Activated CD8-positive, alpha-beta memory T cell treated with anti-CD3 and anti-CD28 coated beads for 1 hour (primary cell): ENCODE measurements around the gene CPED1.
"Not testable (repeated sequence)": the region's sequence is repeated elsewhere in the genome, so short reads cannot be mapped to it uniquely, and the experiment has no call there.

Source experiments
- DNase-seq, 2 donors: peaks; one replicate each; pipeline ENCODE4 v3.0.0-alpha.2; 2020; ENCODE audit warnings: low read depth in 1 of 2; ENCODE audit errors: extremely low read depth in 1 of 2

CPED1 gene

DNA sequence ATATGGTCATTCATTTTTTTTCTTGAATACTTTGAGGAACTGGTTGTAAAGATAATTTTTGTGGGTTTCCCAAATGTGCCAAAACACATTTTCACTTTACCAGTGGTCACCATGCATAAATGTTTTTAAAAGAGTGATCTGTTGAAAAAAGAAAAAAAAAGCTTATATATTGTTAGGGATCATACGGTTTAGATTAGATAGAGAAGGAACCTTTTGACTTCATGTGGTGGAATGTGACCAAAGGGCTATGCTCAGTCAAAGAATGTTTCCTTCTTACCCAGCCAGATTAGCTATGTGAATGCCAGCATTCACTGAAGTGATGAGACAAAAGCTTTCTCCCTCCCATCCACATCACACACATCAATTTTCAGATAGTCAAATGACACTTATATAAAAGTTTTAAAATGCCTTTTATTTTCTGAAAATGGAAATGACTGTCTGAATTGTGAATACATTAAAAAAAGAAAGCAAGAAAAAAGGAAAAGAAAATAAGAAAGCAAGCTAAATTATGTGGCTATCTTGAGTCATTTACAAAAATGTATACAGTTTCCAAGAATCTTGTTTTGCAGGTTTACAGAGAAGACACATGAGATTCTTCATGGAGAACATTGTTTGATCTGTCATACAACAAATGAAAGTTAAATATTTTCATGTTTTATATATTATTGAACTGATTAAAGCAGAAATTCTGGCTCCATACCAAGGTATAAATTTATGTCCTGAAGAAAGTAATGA is 8.6 kb upstream of the CPED1 start:
- DNase-seq: no peak

GRCh38 chr7:120981117-120981516 is 7.4 kb upstream of the CPED1 start:
- DNase-seq: no peak

- DNase-seq: no peak
Observed at GRCh38 chr7:120981888-120982615, 6.5 kb upstream of the CPED1 start.

DNA sequence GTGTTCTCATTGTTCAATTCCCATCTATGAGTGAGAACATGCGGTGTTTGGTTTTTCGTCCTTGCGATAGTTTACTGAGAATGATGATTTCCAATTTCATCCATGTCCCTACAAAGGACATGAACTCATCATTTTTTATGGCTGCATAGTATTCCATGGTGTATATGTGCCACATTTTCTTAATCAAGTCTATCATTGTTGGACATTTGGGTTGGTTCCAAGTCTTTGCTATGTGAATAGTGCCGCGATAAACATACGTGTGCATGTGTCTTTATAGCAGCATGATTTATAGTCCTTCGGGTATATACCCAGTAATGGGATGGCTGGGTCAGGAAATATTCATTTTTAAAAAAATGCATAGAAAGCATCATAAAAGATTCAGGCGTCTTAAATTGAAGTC is 4.9 kb upstream of the CPED1 start:
- not testable (repeated sequence) for DNase-seq

DNA sequence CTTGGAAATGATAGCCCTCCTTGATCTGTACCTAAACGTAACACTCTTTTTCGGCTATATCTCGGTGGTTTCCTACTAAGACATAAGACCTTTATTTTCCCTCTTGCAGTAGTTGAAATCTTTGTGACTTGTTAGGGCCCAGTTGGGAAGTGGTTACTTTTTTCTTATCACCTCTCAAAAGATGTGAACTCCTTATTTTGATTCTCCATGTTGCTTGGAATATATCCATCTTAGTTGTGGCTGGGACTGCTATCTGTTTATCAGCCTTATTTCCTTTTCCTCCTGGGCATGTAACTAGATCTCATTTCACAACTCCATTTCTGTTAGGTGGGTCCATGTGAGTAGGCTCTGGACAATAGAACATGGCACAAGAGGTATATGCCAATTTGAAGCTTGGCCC is 4.1 kb upstream of the CPED1 start:
- DNase-seq: no peak

DNA sequence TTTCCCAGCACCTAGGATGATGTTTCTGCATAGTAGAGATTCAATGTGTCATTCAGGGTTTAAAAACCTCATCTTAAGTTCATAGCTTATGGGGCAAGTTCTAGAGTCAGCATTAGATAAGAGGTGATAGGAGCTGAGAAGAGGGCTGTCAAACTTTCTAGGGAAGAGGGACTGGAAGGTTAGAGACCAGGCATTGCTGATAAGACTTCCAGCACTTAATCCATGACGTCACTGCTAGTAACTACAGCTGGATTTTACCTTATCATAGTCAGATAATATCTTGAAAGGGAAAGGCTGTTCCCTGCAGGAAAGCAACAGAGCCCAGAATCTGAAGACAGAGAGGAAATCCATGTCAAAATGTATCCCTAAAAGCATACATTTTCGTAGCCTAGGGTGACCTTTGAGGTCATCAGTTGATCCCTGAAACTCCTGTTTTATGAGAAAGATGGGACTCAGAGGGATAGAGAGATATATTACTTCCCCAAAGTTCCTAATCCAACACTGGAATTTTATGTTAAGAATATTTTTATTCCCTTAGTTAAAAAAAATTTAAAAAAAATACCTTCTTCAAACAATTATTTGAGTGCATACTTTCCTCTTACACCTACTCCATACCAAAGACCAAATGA is 3.3 kb upstream of the CPED1 start:
- DNase-seq: no peak

DNA sequence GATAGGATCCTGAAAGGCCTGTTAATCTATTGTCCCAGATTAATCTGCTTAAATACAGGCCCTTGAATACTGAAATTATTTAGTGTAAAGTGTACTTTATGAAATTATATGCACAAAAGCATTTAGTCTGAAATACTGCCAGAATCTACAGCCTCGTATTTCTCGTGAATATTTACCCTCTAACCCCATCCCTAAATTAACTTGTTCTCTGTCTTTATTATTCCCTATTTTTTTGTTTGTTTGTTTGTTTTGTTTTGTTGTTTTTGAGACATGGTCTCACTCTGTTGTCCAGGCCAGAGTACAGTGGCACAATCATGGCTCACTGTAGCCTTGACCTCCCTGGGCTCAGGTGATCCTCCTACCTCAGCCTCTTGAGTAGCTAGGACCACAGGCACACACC is 2.7 kb upstream of the CPED1 start:
- DNase-seq: no peak

DNA sequence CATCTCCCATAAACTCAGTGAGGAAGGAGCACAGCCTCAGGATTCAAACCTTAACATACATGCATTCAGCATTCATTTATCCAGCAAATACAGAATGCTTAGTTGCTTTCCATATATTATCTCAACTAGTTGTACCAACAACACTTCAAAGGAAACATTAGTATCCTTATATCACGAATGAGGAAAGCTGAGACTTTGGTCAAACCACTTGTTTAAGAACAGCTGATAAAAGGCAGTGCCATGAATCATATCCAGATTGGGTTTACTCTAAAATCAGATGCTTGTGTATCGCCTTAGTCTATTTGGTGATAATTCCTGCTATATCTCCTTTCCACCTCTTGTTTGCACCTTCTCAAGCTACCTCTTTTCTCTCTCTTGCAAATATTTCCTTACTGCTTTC is 1.9 kb upstream of the CPED1 start:
- DNase-seq: no peak

DNA sequence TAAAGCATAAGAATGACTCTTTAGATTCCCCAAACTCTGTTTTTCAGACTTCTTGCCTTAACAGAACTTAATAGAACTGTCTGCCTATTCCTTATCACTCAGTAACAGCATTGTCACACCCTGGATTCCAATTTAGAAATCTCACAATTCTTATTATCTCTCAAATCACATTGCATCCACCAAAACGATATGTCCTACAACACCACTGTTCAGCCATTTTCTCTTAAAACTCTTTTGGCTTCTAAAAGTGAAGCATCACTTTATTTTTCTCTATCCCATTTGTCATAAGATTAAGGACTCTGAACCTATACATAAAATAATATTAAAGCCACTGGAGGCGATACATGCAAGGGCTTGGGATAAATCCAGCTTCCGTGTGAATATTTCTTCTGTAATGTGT is 1.2 kb upstream of the CPED1 start:
- no peak for DNase-seq

- DNase-seq: peak; percentile 63 to 72
Observed at GRCh38 chr7:120987683-120988590, 574 bp upstream of the CPED1 start.

DNA sequence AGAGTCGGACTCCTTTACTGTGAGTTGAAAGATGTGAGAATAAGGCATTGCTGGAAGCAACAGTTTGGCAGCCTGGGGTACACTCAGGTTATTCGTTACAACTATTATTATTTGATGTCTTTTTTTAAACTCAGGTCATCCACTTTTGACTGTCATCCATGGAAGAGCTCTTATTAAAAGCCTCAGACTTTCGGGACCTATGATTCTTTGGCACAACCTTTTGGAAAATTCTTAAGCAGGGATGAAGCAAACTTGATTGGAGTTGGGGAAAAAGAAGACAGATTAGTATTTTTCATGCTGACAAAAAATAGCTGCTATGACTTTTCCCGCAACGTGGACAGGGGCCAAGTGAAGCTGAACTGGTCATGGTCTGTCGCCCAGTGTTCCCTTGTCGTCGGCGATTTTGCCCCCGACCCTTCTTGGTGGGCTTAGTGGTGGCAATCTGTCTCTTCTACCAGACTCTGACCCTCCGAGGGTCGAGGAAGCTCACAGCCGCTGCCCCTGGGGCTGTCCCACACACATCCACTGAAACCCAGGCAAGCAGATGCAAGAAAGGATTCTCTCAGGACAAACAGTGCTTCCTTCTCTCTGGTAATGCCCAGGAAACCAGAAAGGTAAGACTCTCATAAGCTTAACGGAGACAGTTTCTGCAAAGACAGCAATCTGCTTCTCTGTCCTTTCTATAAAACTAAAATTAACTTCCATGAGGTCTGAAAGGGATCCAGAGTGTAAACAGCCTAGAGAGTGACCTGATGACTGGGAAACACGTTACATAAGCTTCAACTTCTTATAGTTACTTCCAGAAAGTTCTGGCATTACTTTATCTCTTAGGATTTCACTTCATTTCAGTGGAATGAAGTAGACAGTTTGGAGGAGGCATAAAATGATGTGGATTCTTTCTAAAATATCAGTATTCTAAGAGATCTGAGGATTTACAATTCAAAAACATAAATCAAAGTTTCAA is 1.0 kb downstream of the CPED1 start:
- DNase-seq: no peak

DNA sequence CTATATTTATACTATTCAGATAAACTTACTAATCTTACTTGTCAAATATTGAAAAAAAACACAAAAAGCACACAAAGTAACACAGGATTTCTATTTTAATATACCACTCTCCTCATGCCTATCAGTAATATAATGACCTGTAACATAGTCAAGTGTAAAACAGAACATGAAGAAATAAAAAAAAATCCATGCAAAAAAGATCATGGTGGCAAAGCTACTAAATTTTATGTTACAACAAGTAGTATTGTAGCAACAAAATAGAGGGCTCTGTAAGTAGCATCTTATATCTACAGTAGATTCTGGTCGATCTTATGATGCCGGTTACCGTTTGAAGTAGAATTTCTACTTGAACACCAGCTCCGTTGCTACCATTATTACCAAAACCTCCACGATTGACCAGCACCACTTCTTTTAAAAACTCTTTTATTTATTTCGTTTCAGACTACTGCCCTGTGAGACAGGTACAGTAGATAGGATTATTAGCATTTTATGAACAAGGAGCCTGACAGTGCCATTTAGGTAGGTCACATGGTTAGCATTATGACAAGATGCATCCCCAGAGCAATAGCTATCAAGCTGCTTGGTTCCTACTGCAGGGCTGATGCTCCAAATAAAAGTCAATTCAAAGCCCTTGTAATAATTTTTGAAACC is 2.1 kb downstream of the CPED1 start:
- no peak for DNase-seq

- no peak for DNase-seq
Observed at GRCh38 chr7:120991161-120991560, 2.6 kb downstream of the CPED1 start.

DNA sequence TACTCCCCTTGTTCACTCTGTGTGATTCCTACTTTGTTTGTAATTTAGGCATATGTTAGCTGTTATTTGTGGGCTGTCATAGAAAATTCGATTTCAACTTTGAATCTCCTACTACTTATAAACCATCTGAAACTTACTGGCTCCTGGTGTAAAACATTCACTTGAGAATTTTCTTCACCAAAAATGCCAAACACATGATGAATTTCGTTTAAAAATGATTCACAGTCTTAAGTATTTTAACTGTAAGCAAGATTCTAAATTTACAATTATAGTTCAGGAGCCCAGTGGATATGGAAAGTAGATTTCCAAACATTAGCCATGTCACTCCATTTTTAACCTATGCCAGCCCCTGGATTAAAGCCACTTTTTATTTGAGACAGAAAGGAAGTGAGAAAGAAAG is 3.1 kb downstream of the CPED1 start:
- DNase-seq: no peak

- DNase-seq: no peak
Observed at GRCh38 chr7:120992272-120992964, 3.9 kb downstream of the CPED1 start.

DNA sequence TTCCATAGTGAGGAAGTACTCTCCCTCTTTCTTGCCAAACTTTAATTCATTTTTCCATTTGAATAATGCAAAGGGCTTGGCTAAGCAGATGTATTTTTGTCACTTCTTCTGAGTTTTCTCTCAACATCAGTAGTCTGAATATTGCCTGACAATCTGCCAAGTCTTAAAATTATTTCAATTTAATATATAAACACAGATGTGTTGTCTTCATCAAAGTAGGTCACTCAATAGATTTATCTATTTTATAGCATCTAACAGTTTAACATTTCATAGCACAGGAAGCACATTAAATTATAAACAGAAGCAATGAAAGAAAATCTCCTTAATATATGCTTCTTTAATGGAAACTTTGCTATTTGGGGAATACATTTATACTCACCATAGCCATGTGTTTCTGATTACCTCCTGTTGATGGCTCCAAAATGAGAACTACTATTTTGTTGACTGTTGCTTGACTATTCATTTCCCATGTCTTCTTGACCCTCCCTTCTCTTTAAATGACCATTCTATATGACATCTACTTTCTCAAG is 4.5 kb downstream of the CPED1 start:
- no peak for DNase-seq

DNA sequence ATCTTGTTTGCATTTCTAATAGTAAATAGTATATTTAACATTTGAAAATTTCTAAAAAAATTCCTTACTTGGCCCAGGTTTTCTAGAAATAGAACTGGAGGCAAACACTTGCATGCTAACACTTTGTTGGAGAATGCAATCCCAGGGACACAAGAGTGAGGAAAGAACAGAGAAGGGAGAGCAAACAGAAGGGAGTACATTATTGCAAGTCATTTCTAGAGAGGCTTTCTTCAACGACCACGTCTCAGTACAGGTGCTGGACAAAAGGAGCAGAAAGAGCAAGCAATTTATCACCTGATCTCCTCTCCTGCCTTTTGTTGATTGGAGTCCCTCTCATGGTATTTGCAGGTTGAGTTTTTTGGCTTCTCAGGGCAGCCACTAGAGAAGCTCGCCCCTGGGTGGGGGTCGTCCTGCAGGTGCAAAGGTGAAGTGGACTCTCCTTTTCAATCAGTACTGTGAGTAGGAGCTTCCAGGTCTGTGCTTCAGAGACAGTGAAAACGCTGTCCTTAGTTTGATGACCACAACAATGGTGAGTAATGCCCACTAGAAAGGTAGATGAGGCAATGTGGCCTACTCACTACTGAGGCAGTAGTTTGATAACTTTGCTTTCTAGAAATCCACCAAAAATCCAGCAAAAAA is 5.2 kb downstream of the CPED1 start:
- DNase-seq: no peak
